H1 (cell line): ENCODE measurements around the gene KCNMB2.

Source experiments
- CTCF ChIP-seq, 3 experiments: IDR thresholded peaks; 1 replicate in 2 of 3; 2 replicates in 1 of 3; pipeline versions ENCODE4 v1.5.1 to v1.6.1; 2011; ENCODE audit warnings: low read length in 3 of 3, mild to moderate bottlenecking in 3 of 3, inconsistent platforms in 2 of 3, low read depth in 1 of 3, moderate library complexity in 1 of 3; ENCODE audit not compliant: insufficient read depth in 1 of 3; ENCODE audit errors: control extremely low read depth in 1 of 3
- RFX5 ChIP-seq: IDR thresholded peaks from 2 replicates; pipeline ENCODE4 v1.6.1; 2011; ENCODE audit warnings: low read depth, low read length, improper control_type of control experiment, borderline replicate concordance

GRCh38 chr3:178711753-178712152 is 175.5 kb downstream of the KCNMB2 start:
- TF ChIP-seq CTCF (IDR thresholded peaks at IDR 0.05; ENCODE audit: control extremely low read depth in 1 of 3, insufficient read depth in 1 of 3, low read depth in 1 of 3, low read length in 3 of 3) (no peak), RFX5 (no peak)
